PFSK-1 (cell line): Measurements from ENCODE around the gene DAAM2.

ENCODE experiments used
- POLR2AphosphoS5 ChIP-seq: IDR thresholded peaks from 2 replicates; pipeline ENCODE4 v1.6.1; 2012; ENCODE audit warnings: low read depth, mild to moderate bottlenecking, control low read depth, low read length, moderate library complexity
- REST ChIP-seq, 2 experiments: IDR thresholded peaks; 2 replicates each; pipeline versions ENCODE4 v1.6.1 to v1.8.0; 2011 to 2012; ENCODE audit warnings: low read depth in 2 of 2, low read length in 2 of 2, control low read depth in 1 of 2, inconsistent platforms in 1 of 2, mild to moderate bottlenecking in 1 of 2, moderate library complexity in 1 of 2; ENCODE audit not compliant: insufficient read depth in 1 of 2
- TAF1 ChIP-seq: IDR thresholded peaks from 2 replicates; pipeline ENCODE4 v1.6.1; 2012; ENCODE audit warnings: low read length, control low read depth, borderline replicate concordance; ENCODE audit not compliant: insufficient read depth

DNA sequence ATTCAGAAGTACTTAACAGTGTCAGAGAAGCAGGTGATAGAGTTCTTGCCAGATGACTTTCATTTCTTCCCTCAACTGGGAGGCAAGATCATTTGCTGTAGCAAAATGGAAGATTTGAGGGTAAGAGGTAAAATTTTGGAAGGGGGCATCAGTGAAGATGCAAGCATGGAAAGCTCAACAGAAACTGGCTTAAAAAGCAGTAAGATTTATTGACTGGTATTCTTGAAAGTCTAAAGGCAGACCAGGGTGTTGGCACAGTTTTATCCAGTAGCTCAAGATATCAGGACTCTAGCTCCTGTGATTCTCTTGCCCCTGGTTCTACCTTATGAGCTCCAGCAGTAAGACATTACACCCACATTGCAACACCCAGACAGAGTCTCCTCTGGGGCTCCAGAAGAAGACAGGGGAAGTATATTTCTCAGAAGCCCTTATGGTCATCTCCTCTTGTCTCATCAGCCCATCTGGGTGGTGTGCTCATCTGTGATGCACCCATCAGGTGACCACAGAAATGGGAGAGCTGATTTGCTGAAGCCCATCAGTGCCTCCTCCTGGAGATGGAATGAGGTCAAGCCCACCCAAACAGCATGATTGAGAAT, 158.0 kb downstream of the DAAM2 start:
- TF ChIP-seq POLR2AphosphoS5 (no peak), REST (IDR thresholded peaks at IDR 0.05; ENCODE audit: insufficient read depth in 1 of 2, low read depth in 2 of 2, low read length in 2 of 2) (no peak), TAF1 (no peak)
